Retina (tissue), 1 donor: ENCODE results near the gene TBC1D32.
"Not testable (repeated sequence)": the region's sequence is repeated elsewhere in the genome, so short reads cannot be mapped to it uniquely, and the experiment has no call there.

ENCODE experiments used
- DNase-seq: peaks from one replicate; pipeline ENCODE4 v3.0.0-alpha.2; 2016

TBC1D32 gene

GRCh38 chr6:121222656-121223055 is 111.6 kb downstream of the TBC1D32 start:
- DNase-seq = no peak

- DNase-seq = no peak
Measured at GRCh38 chr6:121216928-121217327, 117.4 kb downstream of the TBC1D32 start.

DNA sequence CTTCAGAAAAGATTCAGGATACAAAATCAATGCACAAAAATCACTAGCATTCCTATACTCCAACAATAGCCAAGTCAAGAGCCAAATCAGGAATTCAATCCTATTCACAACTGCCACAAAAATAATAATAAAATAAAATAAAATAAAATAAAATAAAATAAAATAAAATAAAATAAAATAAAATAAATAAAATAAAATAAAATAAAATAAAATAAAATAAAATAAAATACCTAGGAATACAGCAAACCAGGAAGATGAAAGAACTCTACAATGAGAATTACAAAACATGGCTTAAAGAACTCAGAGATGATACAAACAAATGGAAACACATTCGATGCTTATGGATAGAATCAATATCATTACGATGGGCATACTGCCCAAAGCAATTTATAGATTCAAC is 120.9 kb downstream of the TBC1D32 start:
- not testable (repeated sequence) for DNase-seq

DNA sequence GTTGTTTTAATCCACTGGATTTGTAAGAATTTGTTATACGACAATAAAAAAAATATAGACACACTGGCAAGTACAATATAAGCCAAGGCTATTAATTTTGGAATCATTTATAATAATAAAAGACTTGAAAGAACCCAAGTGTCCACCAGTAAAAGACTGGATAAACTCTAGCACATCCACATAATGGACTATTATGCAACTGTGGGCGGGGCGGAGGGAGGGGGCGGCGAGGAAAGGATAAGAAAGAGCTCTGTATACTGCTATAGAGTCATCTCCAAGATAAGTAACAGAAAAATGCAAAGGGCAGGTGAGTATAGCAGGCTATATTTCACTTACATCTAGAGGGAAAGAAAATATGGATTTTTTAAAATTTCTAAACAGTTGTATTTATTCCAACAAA is 123.3 kb downstream of the TBC1D32 start:
- DNase-seq = no peak

DNA sequence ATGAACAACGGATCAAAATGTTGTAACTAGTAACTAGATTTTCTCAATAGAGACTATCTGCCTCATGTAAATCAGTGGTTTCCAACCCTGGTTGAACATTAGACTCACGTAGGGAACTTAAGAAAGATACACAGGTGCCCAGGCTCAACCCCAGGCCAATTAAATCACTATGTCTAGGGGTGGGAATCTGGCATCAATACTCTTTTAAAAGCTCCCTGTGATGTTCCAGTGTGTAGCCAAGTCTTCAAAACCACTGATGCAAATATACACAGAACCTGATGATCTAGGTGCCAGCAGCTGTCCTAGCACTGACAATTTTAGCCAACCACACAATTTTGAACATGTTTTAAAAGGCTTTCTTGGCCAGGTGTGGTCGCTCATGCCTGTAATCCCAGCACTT is 128.7 kb downstream of the TBC1D32 start:
- no peak for DNase-seq

DNA sequence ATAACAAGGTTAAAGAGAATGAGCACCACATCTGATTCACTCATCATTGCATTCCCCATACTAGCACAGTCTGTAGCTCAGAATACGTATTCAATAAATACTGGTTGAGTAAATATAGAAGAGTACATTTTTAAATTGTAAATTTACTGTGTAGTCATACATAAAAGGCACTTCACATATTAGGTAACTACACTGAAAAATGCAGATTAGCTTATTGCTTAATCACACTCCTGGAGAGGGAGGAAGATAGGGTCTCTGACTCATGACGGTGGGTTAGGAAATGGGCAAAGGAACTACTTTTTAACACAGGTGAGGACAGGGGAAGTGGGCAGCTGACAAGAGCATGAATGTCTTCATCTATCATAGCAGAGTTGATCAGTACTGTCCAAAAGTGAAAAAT is 133.2 kb downstream of the TBC1D32 start:
- DNase-seq = no peak

DNA sequence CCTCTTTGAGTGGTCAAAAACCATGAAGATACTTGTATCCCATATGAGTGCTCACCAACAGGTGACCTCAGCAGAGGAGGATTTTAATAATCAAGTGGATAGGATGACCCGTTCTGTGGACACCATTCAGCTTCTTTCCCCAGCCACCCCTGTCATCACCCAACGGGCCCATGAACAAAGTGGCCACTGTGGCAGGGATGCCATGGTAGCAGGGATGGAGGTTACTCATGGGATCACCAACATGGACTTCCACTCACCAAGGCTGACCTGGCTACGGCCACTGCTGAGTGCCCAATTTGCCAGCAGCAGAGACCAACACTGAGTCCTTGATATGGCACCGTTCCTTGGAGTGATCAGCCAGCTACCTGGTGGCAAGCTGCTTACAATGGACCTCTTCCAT is 138.2 kb downstream of the TBC1D32 start:
- not testable (repeated sequence) for DNase-seq

DNA sequence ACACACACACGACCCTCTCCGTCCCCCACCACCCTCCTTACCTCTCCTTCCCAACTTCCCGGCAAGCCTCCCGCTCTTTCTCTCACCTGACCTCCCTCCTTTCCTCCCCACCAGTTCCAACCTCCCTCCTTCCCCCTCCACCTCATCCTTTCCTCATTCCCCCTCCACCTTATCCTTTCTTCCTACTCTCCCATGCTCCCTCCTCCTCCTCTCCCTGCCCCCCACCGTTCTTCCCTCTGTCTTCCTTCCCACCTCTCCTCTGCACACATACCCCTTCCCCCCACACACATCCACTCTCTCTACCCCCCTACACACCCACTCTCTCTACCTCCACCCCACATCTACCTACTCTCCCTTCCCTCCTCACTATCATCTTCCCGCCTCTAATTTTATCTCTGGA is 144.2 kb downstream of the TBC1D32 start:
- no peak for DNase-seq

DNA sequence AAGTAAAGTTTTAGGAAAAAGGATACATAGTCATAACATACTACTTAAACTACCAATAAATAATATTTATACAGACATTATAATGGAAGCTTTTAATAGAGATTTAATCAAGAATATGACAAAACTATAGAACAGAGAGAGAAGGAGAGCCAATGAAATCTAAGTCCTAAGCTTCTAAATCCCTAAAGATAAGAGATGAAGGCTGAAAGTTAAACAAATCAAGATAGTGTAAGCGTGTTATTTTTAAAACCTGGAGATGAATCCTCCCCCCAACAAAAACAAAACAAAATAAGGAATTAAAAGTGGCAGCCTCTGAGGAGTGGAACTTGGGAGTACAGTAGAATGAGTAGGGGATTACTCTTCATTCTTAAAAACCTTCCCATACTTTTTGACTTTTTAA is 145.9 kb downstream of the TBC1D32 start:
- DNase-seq = no peak

DNA sequence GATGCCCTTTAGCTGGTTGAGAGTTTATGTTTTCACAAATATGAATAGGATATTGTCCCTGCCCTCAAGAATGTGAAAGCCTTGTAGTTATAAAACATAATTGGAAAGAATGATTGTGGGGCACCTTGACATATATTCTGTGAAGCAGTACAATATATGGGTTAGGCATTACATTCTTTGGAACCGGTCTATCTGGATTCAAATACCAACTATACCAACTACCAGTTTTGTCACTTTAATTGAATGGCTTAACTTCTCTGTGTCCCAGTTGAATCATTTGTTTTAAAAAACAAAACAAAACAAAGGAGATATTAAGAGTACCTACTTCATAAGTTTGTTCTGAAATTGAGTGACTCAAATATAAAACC is 146.5 kb downstream of the TBC1D32 start:
- no peak for DNase-seq

GRCh38 chr6:121187200-121187832 is 147.0 kb downstream of the TBC1D32 start:
- DNase-seq = no peak

- DNase-seq = no peak
Measured at GRCh38 chr6:121183742-121184141, 150.5 kb downstream of the TBC1D32 start.

- no peak for DNase-seq
Measured at GRCh38 chr6:121175827-121176226, 158.5 kb downstream of the TBC1D32 start.

DNA sequence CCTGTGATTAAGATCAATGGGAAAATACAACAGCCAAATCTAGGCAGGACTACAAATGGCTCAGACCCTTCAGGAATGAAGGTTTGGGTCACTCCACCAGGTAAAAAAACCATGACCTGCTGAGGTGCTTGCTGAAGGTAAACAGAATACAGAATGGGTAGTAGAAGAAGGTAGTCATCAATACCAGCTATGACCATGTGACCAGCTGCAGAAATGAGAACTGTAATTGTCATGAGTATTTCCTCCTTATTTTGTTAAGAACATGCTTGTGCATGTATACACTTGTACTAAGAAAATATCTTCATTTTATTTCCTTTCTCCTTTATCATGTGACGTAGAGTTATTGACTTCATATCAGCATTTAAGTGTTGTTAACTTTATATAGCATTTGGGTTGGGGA is 161.8 kb downstream of the TBC1D32 start:
- DNase-seq = not testable (repeated sequence)

GRCh38 chr6:121171879-121172278 is 162.4 kb downstream of the TBC1D32 start:
- no peak for DNase-seq

DNA sequence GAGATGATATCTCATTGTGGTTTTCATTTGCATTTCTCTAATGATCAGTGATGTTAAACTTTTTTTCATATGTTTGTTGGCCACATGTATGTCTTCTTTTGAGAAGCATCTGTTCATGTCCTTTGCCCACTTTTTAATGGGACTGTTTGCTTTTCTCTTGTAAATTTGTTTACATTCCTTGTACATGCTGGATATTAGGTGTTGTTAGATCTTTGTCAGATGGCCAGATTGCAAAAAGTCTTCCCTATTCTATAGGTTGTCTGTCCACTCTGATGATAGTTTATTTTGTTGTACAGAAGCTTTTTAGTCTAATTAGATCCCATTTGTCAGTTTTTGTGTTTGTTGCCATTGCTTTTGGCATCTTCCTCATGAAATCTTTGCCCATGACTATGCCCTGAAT is 172.4 kb downstream of the TBC1D32 start:
- no peak for DNase-seq

- DNase-seq = no peak
Measured at GRCh38 chr6:121160276-121160675, 174.0 kb downstream of the TBC1D32 start.

- no peak for DNase-seq
Measured at GRCh38 chr6:121158891-121159290, 175.4 kb downstream of the TBC1D32 start.

DNA sequence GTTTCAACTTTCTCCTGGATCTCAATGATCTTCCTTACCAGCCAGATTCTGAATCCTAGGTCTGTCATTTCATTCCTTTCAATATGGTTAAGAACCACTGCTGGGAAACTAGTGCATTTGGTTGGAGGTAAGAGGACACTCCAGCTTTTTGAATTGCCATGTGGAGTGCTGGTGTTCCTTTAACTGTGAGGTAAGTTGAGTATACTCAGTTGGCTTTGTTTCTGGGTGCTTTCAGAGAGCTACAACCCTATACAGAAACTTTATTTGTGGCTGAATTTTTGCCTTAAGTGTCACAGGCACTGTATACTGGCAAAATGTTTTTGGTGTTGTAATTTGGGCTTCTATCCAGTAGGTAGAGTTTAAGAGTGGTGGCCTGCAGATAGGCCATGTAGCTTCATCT is 175.8 kb downstream of the TBC1D32 start:
- DNase-seq = no peak

DNA sequence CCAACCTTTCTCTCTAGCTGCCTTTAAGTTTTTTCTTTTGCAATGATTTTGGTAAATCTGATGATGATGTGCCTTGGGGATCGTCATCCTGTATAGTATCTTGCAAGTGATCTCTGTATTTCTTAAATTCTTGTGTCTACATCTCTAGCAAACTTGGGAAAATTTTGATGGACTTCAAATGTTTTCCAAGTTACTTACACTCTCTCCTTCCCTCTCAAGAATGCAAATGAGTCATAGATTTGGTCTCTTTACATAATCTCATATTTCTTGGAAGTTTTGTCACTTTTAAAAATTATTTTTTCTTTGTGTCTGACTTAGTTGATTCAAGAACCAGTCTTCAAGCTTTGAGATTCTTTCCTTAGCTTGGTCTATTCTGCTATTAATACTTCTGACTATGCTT is 176.4 kb downstream of the TBC1D32 start:
- DNase-seq = no peak

DNA sequence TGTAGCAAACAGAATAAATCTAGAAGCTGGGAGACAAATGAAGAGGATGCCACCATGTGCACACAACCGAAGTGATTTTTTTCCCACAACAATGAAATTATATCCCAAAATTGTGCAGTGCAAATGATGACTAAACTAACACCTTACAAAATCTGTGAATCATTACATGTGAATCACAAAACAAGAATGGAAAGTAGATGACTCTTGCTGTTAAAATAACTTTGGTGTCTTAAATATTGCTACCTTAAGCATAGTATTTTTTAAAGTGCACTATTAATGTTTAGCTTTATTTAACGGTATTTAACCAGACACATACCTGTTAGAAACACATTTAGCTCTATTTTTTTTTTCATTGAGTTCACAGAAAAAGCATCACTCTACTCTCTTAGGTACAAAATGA is 190.8 kb downstream of the TBC1D32 start:
- DNase-seq = no peak

DNA sequence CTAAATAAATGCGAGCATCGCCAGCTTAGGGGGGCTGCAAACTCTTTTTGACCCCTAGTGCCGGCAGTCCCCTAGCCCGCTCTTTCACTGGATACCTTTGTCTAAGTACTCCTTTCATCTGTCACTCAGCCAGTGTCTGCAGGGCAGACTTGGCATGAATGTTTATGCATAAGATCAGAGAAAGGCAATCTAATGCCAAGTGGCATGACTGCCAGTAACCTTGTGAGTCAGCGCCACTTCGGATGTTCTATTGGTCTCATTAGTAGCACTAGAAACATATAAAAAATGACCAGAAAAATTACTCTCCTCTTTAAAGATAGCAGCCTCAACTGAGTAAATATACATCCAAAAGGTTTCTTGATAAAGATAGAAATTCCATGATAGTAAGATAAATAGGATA is 192.2 kb downstream of the TBC1D32 start:
- DNase-seq = no peak

- no peak for DNase-seq
Measured at GRCh38 chr6:121135425-121135824, 198.9 kb downstream of the TBC1D32 start.

GRCh38 chr6:121134922-121135321 is 199.4 kb downstream of the TBC1D32 start:
- no peak for DNase-seq

- no peak for DNase-seq
Measured at GRCh38 chr6:121124600-121124999, 209.7 kb downstream of the TBC1D32 start.

- DNase-seq = no peak
Measured at GRCh38 chr6:121112356-121112755, 221.9 kb downstream of the TBC1D32 start.
